ENCODE data around the gene JAG2.

GRCh38 chr14:105142651-105143450 is 25.7 kb downstream of the JAG2 start:
- TF ChIP-seq ZMYM2 (CRISPR knock-in tag; IDR thresholded peaks at IDR 0.05) (no peak), KLF13 (CRISPR knock-in tag; IDR thresholded peaks at IDR 0.05) (no peak), KLF16 (CRISPR knock-in tag; IDR thresholded peaks at IDR 0.05) (no peak), CTCF (CRISPR knock-in tag; IDR thresholded peaks at IDR 0.05) (no peak), ZNF260 (CRISPR knock-in tag; IDR thresholded peaks at IDR 0.05; ENCODE audit: borderline replicate concordance, low read depth) (no peak), MYNN (CRISPR knock-in tag; IDR thresholded peaks at IDR 0.05; ENCODE audit: low read depth) (no peak), SPEN (CRISPR knock-in tag; IDR thresholded peaks at IDR 0.05; ENCODE audit: low read depth) (no peak), SNRNP70 (IDR thresholded peaks at IDR 0.05; ENCODE audit: low read depth, low read length) (no peak), HMG20A (CRISPR knock-in tag; IDR thresholded peaks at IDR 0.05; ENCODE audit: borderline replicate concordance) (no peak), XRCC5 (optimal IDR thresholded peaks at IDR 0.05; ENCODE audit: low read length) (no peak), STAT6 (CRISPR knock-in tag; IDR thresholded peaks at IDR 0.05; ENCODE audit: borderline replicate concordance) (no peak), TARDBP (CRISPR knock-in tag; IDR thresholded peaks at IDR 0.05) (no peak)
